GM12875 (cell line): ENCODE data around the gene SEL1L2.

Source experiments
- H3K4me3 ChIP-seq: one replicate; pipeline ENCODE4 v1.5.1; 2011; ENCODE audit warnings: low read depth, low read length, control low read depth
- TF ChIP-seq, protein P1 (sequence below): IDR thresholded peaks from 2 replicates; pipeline ENCODE4 v1.5.1; 2011; ENCODE audit warnings: low read depth, mild to moderate bottlenecking, control low read depth, inconsistent platforms, low read length, moderate library complexity, borderline replicate concordance; ENCODE audit not compliant: insufficient read depth

SEL1L2 gene

DNA sequence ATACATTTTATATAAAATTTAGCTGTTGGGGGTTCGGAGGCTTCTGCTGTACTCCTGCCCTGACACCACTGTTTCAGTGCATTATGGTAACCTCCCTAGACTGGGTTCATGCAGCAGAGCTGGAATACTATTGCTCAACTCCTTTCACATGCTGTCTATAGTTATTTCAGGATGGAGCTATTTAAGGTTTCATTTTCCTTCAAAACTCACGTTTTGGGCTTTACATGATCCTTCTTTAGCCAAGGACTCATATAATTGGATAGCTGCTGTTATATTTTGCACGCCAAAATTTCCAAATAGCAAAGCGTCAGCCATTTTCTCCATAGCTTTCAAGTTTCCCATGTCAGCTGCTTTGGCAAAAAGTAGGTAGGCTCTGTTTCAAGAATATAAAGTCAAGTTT is 76.8 kb downstream of the SEL1L2 start:
- TF ChIP-seq, protein P1, sequence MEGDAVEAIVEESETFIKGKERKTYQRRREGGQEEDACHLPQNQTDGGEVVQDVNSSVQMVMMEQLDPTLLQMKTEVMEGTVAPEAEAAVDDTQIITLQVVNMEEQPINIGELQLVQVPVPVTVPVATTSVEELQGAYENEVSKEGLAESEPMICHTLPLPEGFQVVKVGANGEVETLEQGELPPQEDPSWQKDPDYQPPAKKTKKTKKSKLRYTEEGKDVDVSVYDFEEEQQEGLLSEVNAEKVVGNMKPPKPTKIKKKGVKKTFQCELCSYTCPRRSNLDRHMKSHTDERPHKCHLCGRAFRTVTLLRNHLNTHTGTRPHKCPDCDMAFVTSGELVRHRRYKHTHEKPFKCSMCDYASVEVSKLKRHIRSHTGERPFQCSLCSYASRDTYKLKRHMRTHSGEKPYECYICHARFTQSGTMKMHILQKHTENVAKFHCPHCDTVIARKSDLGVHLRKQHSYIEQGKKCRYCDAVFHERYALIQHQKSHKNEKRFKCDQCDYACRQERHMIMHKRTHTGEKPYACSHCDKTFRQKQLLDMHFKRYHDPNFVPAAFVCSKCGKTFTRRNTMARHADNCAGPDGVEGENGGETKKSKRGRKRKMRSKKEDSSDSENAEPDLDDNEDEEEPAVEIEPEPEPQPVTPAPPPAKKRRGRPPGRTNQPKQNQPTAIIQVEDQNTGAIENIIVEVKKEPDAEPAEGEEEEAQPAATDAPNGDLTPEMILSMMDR, result no peak
- H3K4me3 ChIP-seq, result no peak overlapping the region

DNA sequence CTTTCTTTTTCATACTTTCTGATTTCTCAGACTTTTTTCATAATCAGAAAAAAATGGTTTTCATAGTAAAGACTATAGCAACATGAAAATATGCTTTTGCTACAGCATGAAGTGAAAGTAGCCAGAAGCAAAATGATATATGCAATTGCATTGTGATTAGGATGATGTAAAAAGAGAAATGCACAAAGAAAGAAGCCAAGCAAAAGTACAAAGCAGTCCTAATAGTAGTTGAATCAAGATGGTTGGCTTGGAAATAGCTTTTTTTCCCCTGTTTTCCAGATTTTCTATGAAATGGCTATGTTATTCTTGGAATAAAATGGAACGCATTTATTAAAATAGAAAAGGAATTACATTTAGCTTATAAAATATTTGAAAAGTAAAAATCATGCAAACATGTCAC is 77.3 kb downstream of the SEL1L2 start:
- no peak overlapping the region for H3K4me3 ChIP-seq
- TF ChIP-seq, protein P1, result no peak

DNA sequence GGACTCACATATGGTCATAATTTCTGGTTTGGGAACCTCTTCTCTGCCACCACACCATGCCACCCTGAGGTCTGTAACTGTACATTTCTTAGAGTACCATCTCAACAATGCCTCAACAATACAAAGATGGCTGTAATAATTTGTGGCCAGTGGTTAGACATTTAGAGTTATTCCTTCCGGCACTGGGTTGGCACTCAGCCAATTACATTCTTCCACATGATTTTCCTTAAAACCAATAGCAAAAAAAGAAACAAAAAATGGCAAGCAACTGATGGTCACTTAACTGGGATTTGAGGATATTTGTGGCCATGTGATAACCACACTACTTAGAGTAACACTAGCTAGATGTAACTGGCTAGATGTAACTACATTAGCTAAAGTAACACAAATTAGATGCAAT is 79.9 kb downstream of the SEL1L2 start:
- TF ChIP-seq, protein P1, result no peak
- H3K4me3 ChIP-seq, result no peak overlapping the region

- TF ChIP-seq, protein P1, result no peak
- no peak overlapping the region for H3K4me3 ChIP-seq
Observed at GRCh38 chr20:13909067-13909466, 81.3 kb downstream of the SEL1L2 start.

- TF ChIP-seq, protein P1, result no peak
Observed at GRCh38 chr20:13904766-13905165, 85.6 kb downstream of the SEL1L2 start.

GRCh38 chr20:13900496-13900895 is 89.9 kb downstream of the SEL1L2 start:
- TF ChIP-seq, protein P1, result no peak
- H3K4me3 ChIP-seq, result no peak overlapping the region

More at GRCh38 chr20:13904766-13905165, 85.6 kb downstream of the SEL1L2 start:
- H3K4me3 ChIP-seq, result no peak overlapping the region

DNA sequence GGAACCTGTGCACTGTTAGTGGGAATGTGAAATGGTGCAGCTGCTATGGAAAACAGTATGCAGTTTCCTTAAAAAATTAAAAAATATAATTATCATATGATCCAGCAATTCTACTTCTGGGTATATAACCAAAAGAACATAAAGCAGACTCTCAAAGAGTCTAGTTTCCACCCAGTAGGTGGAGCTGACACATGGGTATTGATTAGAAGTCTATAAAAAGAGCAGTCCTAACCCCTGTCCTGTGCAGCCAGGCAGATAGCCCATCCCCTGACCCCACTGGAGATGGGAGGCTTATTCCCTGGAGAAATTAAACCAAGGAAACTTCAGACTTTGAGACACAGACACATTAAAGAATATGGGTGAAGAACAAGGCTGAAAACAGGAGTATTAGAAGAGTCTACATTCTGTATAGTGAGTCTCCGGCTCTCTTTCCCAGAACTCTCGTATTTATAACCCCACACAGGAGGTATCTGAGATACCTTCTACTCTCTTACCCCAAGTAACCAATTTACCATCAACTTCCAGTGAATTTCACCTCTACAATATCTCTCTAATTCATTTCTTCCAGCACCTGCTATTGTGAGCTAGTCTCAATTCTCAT is 92.3 kb downstream of the SEL1L2 start:
- no peak overlapping the region for H3K4me3 ChIP-seq
- TF ChIP-seq, protein P1, result no peak
